Measurements from ENCODE around the gene ZFAND3. TPM values are rescaled to one million over a fixed set of nuclear protein-coding genes. Genes with fewer than 3 reads are reported as not detected.

The ZFAND3 gene
- total RNA-seq, 1 donor from 2014 or later: 45.7 TPM

GRCh38 chr6:37894585-37894984 is 75.1 kb downstream of the ZFAND3 start:
- DNase-seq: no peak

GRCh38 chr6:37897321-37897720 is 77.8 kb downstream of the ZFAND3 start:
- no peak for DNase-seq

- no peak for DNase-seq
These were observed 78.4 kb downstream of the ZFAND3 start for GRCh38 chr6:37897818-37898515.

GRCh38 chr6:37903351-37904340 is 84.1 kb downstream of the ZFAND3 start:
- no peak for DNase-seq

- no peak for DNase-seq
These were observed 85.1 kb downstream of the ZFAND3 start for GRCh38 chr6:37904590-37904989.

- DNase-seq: no peak
These were observed 86.6 kb downstream of the ZFAND3 start for GRCh38 chr6:37906121-37906520.

GRCh38 chr6:37910998-37911397 is 91.5 kb downstream of the ZFAND3 start:
- no peak for DNase-seq

GRCh38 chr6:37913210-37913609 is 93.7 kb downstream of the ZFAND3 start:
- DNase-seq: no peak

GRCh38 chr6:37915463-37915862 is 95.9 kb downstream of the ZFAND3 start:
- no peak for DNase-seq

GRCh38 chr6:37916149-37916548 is 96.6 kb downstream of the ZFAND3 start:
- DNase-seq: no peak

GRCh38 chr6:37916675-37917074 is 97.1 kb downstream of the ZFAND3 start:
- DNase-seq: no peak

GRCh38 chr6:37917566-37917965 is 98.0 kb downstream of the ZFAND3 start:
- no peak for DNase-seq

GRCh38 chr6:37919417-37920157 is 100.1 kb downstream of the ZFAND3 start:
- no peak for DNase-seq

GRCh38 chr6:37920667-37921066 is 101.1 kb downstream of the ZFAND3 start:
- no peak for DNase-seq

GRCh38 chr6:37922563-37922962 is 103.0 kb downstream of the ZFAND3 start:
- DNase-seq: no peak

GRCh38 chr6:37923514-37923913 is 104.0 kb downstream of the ZFAND3 start:
- no peak for DNase-seq

GRCh38 chr6:37926661-37927060 is 107.1 kb downstream of the ZFAND3 start:
- DNase-seq: no peak

GRCh38 chr6:37928217-37928616 is 108.7 kb downstream of the ZFAND3 start:
- DNase-seq: no peak

GRCh38 chr6:37930288-37930971 is 110.9 kb downstream of the ZFAND3 start:
- DNase-seq: no peak

- no peak for DNase-seq
These were observed 111.5 kb downstream of the ZFAND3 start for GRCh38 chr6:37931066-37931465.

- no peak for DNase-seq
These were observed 114.7 kb downstream of the ZFAND3 start for GRCh38 chr6:37934276-37934675.

- DNase-seq: no peak
These were observed 116.6 kb downstream of the ZFAND3 start for GRCh38 chr6:37936150-37936549.
